HG03280 (cell line): ENCODE data around the gene COMMD6.

Source experiments
- ATAC-seq: cut with Tn5 transposase; IDR thresholded peaks from one replicate; pipeline ENCODE4 v1.9.1; 2021; ENCODE audit warnings: mild to moderate bottlenecking, moderate library complexity; ENCODE audit not compliant: unreplicated experiment

The COMMD6 gene

GRCh38 chr13:75530549-75530961 is 7.1 kb downstream of the COMMD6 start:
- ATAC-seq = no peak

- ATAC-seq = no peak
Measured at GRCh38 chr13:75521956-75522355, 15.7 kb downstream of the COMMD6 start.

GRCh38 chr13:75518439-75519088 is 19.1 kb downstream of the COMMD6 start:
- no peak for ATAC-seq

- ATAC-seq = no peak
Measured at GRCh38 chr13:75514080-75514995, 23.3 kb downstream of the COMMD6 start.

GRCh38 chr13:75513271-75513670 is 24.4 kb downstream of the COMMD6 start:
- ATAC-seq = no peak

- ATAC-seq = peak; percentile 79
Measured at GRCh38 chr13:75512253-75512652, 25.4 kb downstream of the COMMD6 start.

- no peak for ATAC-seq
Measured at GRCh38 chr13:75511051-75511625, 26.5 kb downstream of the COMMD6 start.

GRCh38 chr13:75508002-75508548 is 29.6 kb downstream of the COMMD6 start:
- no peak for ATAC-seq

- ATAC-seq = no peak
Measured at GRCh38 chr13:75507027-75508001, 30.3 kb downstream of the COMMD6 start.

GRCh38 chr13:75506018-75506417 is 31.6 kb downstream of the COMMD6 start:
- no peak for ATAC-seq

GRCh38 chr13:75505327-75505726 is 32.3 kb downstream of the COMMD6 start:
- ATAC-seq = no peak

GRCh38 chr13:75495938-75496337 is 41.7 kb downstream of the COMMD6 start:
- ATAC-seq = no peak

GRCh38 chr13:75494491-75494890 is 43.1 kb downstream of the COMMD6 start:
- ATAC-seq = no peak

GRCh38 chr13:75493156-75493555 is 44.5 kb downstream of the COMMD6 start:
- no peak for ATAC-seq

- no peak for ATAC-seq
Measured at GRCh38 chr13:75492389-75492788, 45.3 kb downstream of the COMMD6 start.

GRCh38 chr13:75491376-75491775 is 46.3 kb downstream of the COMMD6 start:
- ATAC-seq = no peak

- peak; percentile 74 for ATAC-seq
Measured at GRCh38 chr13:75489502-75490263, 48.0 kb downstream of the COMMD6 start.

- no peak for ATAC-seq
Measured at GRCh38 chr13:75486146-75487062, 51.2 kb downstream of the COMMD6 start.
